Measurements from ENCODE around the gene LDLRAD4.

- TF ChIP-seq, protein P1, sequence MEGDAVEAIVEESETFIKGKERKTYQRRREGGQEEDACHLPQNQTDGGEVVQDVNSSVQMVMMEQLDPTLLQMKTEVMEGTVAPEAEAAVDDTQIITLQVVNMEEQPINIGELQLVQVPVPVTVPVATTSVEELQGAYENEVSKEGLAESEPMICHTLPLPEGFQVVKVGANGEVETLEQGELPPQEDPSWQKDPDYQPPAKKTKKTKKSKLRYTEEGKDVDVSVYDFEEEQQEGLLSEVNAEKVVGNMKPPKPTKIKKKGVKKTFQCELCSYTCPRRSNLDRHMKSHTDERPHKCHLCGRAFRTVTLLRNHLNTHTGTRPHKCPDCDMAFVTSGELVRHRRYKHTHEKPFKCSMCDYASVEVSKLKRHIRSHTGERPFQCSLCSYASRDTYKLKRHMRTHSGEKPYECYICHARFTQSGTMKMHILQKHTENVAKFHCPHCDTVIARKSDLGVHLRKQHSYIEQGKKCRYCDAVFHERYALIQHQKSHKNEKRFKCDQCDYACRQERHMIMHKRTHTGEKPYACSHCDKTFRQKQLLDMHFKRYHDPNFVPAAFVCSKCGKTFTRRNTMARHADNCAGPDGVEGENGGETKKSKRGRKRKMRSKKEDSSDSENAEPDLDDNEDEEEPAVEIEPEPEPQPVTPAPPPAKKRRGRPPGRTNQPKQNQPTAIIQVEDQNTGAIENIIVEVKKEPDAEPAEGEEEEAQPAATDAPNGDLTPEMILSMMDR (IDR thresholded peaks at IDR 0.05) = no peak
- TF ChIP-seq EZH2 (IDR thresholded peaks at IDR 0.05; ENCODE audit: borderline replicate concordance, insufficient read depth, low read depth, low read length, poor library complexity, severe bottlenecking) = no peak
These were observed 361.3 kb downstream of the LDLRAD4 start for GRCh38 chr18:13579874-13580273.
